HG03354 (cell line): Measurements from ENCODE around the gene CCDC92B.

Experiments
- ATAC-seq: cut with Tn5 transposase; IDR thresholded peaks from one replicate; pipeline ENCODE4 v1.9.1; 2021; ENCODE audit warnings: mild to moderate bottlenecking; ENCODE audit not compliant: unreplicated experiment, poor library complexity, severe bottlenecking

Gene CCDC92B

DNA sequence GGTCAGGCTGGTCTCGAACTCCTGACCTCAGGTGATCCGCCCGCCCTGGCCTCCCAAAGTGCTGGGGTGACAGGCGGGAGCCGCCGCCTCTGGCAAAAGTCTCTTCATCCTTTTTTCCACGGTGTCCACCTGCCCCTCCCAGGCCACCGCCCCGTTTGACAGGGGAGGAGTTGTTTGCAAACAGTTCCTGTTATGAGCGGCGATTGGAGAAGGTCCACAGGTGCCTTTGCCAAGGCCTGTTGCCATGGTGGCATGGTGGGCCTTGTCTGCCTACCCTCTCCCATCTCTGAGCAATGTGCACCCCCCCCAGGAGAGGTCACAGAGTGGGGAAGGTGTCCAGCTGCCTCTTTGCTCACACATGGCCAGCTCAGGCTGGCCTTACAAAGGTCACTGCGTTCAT, 30.8 kb upstream of the CCDC92B start:
- no peak for ATAC-seq

- no peak for ATAC-seq
Observed at GRCh38 chr17:2779545-2779944, 30.1 kb upstream of the CCDC92B start.

DNA sequence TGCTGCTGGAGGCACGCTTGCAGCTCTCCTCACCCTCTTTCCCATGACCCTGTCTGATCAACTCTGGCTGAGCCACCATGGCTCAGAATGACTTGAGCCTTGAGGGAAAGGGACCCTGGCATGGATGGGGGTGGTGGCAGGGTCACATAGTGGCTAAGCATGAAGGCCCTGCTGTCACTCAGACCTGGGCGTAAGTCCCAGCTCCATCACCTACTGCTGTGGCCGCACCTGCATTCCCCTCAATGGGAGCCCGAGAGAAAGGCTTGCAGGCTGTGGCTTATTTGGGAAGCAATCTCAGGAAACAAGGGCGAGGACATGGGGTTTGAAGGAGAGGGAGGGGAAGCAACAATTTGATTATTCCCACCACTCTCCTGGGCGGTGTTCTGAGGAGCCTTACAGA, 29.0 kb upstream of the CCDC92B start:
- no peak for ATAC-seq

DNA sequence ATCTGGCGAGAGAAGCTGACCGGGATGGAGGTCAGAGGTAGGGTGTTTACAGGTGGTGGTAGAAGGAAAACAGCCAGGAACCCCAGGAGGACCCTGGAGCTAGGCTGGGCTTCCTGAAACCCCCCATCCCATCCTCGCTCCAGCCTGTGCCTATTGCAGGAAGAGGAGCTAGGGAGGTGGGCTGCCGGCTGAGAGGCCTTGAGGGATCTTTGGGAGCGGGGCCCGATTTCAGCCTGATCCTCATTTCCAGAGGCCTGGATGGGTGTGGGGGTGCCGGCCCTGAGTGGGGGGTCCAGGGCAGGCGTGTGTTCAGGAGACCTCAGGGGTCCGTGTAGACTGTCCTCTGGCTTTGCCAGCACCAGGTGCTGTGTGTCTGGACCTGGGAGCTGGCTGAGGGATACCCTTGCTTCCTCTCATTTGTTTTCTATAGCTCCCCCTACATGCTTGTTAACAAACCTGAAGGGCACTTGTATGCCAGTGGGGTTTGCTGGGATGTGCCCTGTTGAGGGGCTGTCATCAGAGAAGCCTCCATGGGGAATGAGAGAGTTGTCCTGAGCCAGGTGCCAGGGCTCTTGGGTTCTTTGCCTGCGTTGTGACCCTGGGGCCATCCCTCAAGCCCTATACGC, 27.9 kb upstream of the CCDC92B start:
- ATAC-seq = no peak

DNA sequence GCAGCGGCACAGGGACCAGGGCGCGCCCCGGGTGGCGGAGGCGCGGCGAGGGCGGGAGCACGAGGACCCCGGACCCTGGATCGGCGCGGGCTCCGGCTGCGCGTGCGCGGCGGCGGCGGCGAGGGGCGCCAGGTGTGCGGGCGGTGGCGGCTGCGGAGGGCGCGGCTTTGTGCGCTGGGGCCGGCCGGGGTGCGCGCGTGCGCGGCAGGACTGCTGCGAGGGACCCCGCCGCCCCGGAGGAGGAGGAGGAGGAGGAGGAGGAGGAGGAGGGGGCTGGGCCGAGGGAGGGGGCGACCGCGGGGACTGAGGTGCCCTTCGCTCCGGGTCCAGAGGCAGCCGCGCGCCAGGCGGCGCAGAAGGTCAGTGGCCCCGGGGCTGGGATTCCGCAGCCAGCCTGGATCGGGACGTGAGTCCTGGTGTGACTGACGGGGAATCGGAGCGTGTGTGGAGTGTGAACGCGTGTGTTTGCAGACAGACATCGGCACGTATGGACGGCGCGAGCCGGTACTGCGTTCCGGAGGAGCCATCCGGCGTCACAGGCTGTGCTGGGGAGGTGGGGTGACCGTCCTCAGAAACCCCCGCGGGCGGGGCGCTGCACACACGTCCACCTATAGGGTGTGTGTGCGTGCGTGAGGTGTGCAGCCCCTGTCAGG, 27.3 kb upstream of the CCDC92B start:
- no peak for ATAC-seq

- no peak for ATAC-seq
Observed at GRCh38 chr17:2775206-2775605, 25.8 kb upstream of the CCDC92B start.

GRCh38 chr17:2770129-2770528, 20.7 kb upstream of the CCDC92B start:
- ATAC-seq = no peak

DNA sequence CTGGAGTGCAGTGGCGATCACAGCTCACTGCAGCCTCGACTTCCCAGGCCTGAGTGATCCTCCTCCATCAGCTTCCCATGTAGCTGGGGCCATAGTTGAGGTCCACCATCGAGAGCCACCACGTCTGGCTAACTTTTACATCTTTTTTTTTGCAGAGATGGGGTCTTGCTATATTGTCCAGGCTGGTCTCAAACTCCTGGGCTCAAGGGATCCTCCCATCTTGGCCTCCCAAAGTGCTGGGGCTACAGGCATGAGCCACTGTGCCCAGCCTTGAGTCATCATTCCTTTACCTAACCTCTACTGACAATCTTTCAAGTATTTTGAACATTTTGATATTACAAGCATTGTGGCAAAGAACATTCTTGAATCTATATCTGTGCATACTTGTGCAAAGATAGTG, 9.4 kb upstream of the CCDC92B start:
- no peak for ATAC-seq

DNA sequence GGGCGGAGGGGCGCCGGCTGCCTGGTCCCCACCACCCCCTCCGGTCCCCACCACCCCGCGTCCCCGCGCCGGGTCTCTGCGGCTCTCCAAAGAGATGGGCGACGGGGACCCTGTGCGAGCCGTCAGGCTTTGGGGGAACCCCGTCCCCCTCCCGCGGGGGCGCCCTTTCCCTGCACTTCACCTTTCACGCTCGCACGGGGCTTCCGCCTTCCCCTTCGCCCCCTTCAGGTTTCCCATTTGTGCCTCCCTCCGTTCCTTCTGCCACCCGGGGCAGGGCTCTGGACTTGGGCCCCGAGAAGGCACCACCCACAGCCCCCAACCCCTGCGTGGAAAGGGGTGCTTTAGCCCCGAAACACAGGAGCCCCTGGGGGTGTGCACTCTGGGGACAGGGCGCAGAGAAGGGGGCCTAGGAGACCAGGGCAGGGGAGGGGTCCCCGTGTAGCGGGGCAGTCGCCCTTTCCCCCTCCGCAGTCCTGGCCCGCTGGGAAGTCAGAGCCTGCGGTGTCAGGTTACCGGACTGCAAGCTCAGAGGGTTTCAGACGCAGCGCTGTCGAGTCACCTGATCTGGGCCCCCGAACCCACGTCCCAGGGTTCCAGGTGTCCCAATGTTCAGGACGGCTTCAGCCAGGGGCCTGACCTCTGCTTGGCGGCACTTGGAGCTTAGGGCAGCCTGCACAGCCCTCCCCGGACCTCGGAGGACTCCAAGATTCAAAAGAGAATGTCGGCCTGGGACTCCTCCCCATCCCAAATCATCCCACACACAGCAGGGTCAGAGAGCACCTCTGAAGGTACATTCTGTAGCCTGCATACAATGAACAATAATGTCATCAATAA, 6.7 kb upstream of the CCDC92B start:
- ATAC-seq = no peak

- ATAC-seq = no peak
Observed at GRCh38 chr17:2751491-2751890, 2.0 kb upstream of the CCDC92B start.

DNA sequence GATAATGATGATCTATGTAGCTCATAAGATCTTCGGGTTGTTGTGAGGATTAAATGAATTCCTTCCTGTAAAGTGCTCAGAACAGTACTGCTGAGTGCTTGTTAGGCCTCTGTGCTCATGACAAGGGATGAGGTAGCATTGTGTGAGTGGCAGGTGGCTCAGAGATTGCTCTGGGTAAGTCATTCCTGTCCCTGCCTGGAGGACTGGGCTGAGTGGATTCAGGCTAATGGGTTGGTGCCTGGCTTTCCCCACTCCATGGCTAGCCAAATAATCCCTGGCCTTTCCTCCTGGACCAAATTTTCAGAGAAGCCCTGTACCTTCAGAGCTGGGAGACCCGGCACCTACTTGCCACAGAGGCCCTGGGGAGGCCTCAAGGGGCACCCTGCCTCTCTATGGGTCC, 1.3 kb upstream of the CCDC92B start:
- no peak for ATAC-seq

GRCh38 chr17:2749784-2750181, 331 bp upstream of the CCDC92B start:
- no peak for ATAC-seq

- no peak for ATAC-seq
Observed at GRCh38 chr17:2745317-2746037, 4.0 kb downstream of the CCDC92B start.

GRCh38 chr17:2737693-2738092, 11.8 kb downstream of the CCDC92B start:
- no peak for ATAC-seq

DNA sequence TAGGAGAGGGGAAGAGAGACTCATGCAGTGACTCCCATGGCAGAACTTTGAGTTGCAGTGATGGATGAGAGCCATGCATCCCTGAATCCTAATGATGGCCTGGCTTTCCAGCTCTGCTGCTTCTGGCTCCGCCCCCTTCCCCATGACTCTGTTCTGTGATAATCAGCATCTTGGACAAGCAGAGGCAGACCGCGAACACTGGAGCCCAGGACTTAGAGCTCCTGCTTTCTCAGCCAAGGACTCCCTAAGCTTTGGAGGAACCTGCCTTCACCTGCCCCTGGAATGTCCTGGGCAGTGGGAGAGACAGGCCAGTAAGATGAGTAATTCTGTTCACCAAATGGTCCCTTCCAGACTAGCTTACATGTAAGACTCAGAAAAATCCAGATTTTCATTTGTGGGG, 12.5 kb downstream of the CCDC92B start:
- no peak for ATAC-seq

DNA sequence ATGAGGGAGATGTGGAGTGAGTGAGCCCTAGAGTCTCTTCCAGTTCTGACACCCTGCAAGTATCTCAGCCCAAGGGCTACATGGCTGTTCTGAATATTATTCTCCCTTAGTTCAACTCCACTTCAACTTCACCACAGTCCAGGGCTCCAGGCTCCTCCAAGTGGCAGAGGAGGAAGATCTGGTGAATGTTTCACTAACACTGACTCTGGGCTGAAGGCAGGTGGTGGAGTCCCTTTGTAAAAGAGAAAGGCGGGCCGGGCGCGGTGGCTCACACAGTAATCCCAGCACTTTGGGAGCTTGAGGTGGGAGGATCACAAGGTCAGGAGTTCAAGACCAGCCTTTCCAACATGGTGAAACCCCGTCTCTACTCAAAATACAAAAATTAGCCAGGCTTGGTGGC, 13.6 kb downstream of the CCDC92B start:
- no peak for ATAC-seq

DNA sequence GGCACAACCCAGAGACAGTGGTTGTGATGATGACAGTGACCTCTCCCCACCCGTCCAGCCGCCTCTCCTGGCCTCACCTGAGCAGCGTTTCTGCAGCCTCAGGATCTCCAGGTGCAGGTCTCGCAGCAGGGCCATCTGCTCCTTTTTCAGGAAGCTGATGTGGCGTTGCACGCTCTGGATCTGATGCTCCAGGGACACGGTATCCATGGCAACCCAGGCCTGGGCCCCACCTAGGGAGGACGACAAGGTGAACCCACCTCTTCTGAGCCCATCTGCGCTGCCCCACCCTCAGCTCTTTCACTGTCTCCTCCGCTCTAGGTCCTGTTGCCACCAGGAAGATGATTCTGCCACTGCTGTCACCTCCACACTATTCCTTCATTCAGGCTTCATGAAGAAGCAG, 14.5 kb downstream of the CCDC92B start:
- no peak for ATAC-seq

DNA sequence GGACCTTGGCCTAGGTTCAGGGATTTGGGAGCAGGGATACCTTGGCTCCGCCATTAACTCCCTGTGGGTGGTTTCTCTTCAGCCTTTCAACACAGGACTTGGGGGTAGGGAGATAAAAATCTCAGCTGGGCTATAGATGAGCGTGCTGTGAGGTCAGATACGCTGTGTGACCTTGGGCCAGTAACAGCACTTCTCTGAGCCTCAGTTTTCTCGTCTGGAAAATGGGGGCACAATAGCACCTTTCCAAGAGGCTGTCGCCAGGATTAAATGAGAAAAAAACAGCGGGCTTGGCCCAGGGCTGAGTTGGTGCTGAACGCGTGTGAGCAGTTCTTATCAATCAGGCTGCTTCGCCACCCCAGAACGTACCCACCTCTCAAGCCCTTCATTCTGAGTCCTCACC, 17.6 kb downstream of the CCDC92B start:
- no peak for ATAC-seq

DNA sequence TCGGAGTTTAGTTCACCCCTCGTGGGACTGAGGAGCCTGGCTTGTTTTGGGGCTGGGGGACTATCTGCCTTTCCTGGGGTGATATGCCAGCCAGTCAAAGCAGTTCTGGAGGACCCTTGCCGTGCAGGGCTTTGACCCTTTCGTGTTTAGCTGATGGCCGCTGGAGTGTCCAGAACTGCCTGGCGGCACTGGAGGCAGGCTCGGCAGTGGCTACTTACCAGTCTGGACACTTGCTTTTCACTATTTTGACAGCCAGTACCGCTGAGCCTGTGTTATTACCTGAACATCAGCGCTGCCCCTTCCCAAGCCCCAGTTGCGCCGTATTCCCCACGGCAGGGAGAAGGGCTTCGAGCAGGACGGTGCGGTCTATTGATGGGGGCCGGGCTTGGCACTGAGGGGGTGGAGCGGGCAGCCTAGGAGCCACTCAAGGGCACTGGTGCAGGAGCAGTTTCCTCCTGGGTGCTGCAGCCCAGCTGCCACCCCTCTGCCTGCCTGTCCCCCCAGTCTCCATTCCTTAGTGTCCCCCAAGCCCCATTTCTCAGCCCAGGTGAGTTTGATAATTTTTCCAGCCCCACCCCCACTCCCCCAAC, 18.6 kb downstream of the CCDC92B start:
- no peak for ATAC-seq

DNA sequence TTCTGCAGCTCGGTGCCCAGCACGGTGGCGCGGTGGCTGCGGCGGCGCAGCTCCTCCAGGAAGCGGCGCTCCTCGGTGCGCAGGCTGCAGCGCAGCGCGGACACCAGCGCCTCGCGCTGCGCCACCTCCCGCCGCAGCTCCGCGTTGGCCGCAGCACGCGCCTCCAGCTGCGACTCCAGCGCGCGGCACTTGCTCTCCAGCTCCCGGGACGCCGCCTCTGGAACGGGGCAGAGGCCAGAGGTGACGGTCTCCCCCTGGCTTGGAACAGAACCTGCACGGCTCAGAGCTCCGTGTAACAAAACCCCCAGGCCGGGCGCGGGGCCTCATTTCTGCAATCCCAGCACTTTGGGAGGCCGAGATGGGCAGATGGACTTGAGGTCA, 24.7 kb downstream of the CCDC92B start:
- ATAC-seq = no peak
